Uterus (tissue), 2 donors: Measurements from ENCODE around the gene EYA4.

Experiments used
- POLR2A ChIP-seq, 2 donors: fragments of 450-650 bp; IDR thresholded peaks; one replicate each; pipeline ENCODE4 v1.6.1; 2016; ENCODE audit warnings: antibody characterized with exemption in 2 of 2, mild to moderate bottlenecking in 1 of 2, moderate library complexity in 1 of 2
- TF ChIP-seq, protein P1 (sequence below), 4 experiments: fragments of 200-600 bp in 2 of 4; fragments of 450-650 bp in 2 of 4; sonication (generic) in 2 of 4; IDR thresholded peaks; one replicate each; pipeline ENCODE4 v1.5.1; 2016 to 2019; ENCODE audit warnings: antibody characterized with exemption in 4 of 4, mild to moderate bottlenecking in 2 of 4, moderate library complexity in 1 of 4

DNA sequence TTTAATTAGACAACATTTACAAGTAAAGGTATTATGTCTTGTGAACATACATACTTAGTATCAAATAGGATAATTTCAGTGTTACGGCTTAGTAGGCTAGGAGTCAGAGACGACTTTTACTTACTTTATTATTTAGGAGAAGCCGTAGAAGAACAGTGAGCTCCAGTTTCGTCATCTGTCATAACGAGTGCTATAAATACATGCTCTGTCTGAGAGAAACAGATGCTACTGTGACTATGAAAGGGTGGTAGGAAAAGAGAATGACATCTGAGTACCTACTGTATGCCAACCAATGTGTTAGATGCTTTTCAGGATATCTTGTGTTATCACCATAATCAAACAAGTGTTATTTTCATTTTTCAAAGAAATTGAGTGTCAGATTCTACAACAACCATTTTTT lies 119.0 kb downstream of the EYA4 start:
- no peak for TF ChIP-seq POLR2A (IDR thresholded peaks at IDR 0.05)
- TF ChIP-seq, protein P1, sequence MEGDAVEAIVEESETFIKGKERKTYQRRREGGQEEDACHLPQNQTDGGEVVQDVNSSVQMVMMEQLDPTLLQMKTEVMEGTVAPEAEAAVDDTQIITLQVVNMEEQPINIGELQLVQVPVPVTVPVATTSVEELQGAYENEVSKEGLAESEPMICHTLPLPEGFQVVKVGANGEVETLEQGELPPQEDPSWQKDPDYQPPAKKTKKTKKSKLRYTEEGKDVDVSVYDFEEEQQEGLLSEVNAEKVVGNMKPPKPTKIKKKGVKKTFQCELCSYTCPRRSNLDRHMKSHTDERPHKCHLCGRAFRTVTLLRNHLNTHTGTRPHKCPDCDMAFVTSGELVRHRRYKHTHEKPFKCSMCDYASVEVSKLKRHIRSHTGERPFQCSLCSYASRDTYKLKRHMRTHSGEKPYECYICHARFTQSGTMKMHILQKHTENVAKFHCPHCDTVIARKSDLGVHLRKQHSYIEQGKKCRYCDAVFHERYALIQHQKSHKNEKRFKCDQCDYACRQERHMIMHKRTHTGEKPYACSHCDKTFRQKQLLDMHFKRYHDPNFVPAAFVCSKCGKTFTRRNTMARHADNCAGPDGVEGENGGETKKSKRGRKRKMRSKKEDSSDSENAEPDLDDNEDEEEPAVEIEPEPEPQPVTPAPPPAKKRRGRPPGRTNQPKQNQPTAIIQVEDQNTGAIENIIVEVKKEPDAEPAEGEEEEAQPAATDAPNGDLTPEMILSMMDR (IDR thresholded peaks at IDR 0.05), result no peak
